HT-29 (cell line): ENCODE data around the gene GAREM2. TPM values are rescaled to one million over a fixed set of nuclear protein-coding genes. Genes with fewer than 3 reads are reported as not detected.

Source experiments
- DNase-seq: peaks from one replicate; pipeline ENCODE4 v3.0.0-alpha.2; 2015; ENCODE audit warnings: low spot score
- total RNA-seq: library from RNA; depleted of rRNA; stranded (reverse); fragments of >200 nt; shearing (Covaris generic); gene quantifications from 2 replicates; pipeline ENCODE4 v1.2.3, GENCODE V29; 2014; rRNA removed

The GAREM2 gene
- total RNA-seq, 1 experiment from 2014 or later = 0.33 TPM

DNA sequence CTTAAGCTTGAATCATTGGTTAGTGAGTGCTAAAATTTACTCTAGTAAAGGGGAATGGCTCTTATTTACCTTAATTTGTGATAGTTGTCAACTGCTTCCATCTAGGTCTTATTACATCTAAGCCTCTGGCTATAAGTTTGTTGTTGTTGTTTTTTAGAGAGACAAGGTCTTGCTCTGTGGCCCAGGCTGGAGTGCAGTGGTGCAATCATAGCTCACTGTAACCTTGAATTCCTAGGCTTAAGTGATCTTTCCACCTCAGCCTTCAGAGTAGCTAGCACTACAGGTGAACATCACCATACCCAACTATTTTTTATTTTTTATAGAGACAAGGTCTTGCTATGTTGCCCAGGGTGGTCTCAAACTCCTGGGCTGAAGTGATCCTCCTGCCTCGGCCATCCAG is 65.0 kb downstream of the GAREM2 start:
- DNase-seq = no peak

DNA sequence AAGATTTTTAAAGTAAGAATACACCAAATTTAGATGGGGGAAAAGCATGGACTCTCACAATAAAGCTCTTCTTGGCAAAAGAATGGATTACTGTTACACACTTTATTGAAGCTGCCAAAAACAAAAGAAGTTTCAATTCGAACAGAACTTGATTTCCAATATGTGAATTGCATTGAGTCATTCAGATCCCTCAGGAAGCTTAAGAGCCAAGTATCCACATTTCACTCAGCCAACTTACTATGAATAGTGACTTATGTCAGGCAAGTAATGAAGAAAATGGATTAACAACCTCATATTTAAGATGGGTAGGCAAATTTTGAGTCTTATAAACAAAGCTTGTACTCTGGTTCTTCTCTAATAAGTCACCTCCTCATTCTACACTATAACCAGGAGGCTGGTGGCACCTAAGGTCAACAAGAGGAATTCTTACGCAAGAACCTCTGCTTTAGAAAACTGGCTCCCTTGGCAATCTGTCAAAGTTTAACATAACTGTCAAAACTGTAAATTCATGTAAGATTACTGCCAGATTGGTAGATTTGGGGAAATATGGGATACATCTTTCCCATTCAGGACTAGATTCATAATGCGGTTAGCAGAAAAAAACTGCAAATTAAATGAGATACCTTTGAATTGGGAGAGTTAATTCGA is 65.5 kb downstream of the GAREM2 start:
- no peak for DNase-seq

Other genes with a start within 250 kb of the GAREM2 start
- gene KIF3C, start 190.6 kb upstream of the GAREM2 start, total RNA-seq = 1.9 and 3.2 TPM in 2 replicates
- 118 and 135 TPM in 2 replicates for gene RAB10, start 139.0 kb upstream of the GAREM2 start, total RNA-seq
- 56.2 and 58.9 TPM in 2 replicates for gene HADHA, start 71.5 kb downstream of the GAREM2 start, total RNA-seq
- gene HADHB, start 71.9 kb downstream of the GAREM2 start, total RNA-seq = 25.2 and 26.6 TPM in 2 replicates
- 23.6 and 32.9 TPM in 2 replicates for gene SELENOI, start 173.1 kb downstream of the GAREM2 start, total RNA-seq
- gene ADGRF3, start 173.7 kb downstream of the GAREM2 start, total RNA-seq = 0.16 and 0.28 TPM in 2 replicates
- not detected in 2 replicates for gene DRC1, start 228.8 kb downstream of the GAREM2 start, total RNA-seq